Measurements from ENCODE around the gene GABBR2.

The GABBR2 gene

GRCh38 chr9:98345011-98345410 lies 363.7 kb downstream of the GABBR2 start:
- Histone ChIP-seq H3K4me3 (ENCODE audit: low read depth, low read length) (no peak overlapping the region), H3K4me1 (peaks cover 7% of the 10 kb centered on the region), H3K36me3 (ENCODE audit: control insufficient read depth, insufficient read depth, low read length) (no peaks in the 10 kb centered on the region), H3K79me2 (no peaks in the 10 kb centered on the region), H3K27me3 (ENCODE audit: control insufficient read depth, insufficient read depth, low read length) (no peaks in the 10 kb centered on the region), H2AFZ (no peak overlapping the region), H3K4me2 (ENCODE audit: low read length) (no peak overlapping the region), H3K9ac (no peak overlapping the region), H3K9me3 (ENCODE audit: control insufficient read depth, low read length) (no peaks in the 10 kb centered on the region), H3K27ac (no peak overlapping the region)
- no peak for TF ChIP-seq CTCF (IDR thresholded peaks at IDR 0.05)

- H3K4me3 ChIP-seq (ENCODE audit: low read depth, low read length), result no peak overlapping the region
- no peak for TF ChIP-seq CTCF (IDR thresholded peaks at IDR 0.05)
- no peak overlapping the region for H3K9ac ChIP-seq
- no peaks in the 10 kb centered on the region for H3K79me2 ChIP-seq
- no peaks in the 10 kb centered on the region for H3K36me3 ChIP-seq (ENCODE audit: control insufficient read depth, insufficient read depth, low read length)
- H3K4me2 ChIP-seq (ENCODE audit: low read length), result no peak overlapping the region
- H3K9me3 ChIP-seq (ENCODE audit: control insufficient read depth, low read length), result no peaks in the 10 kb centered on the region
- H3K4me1 ChIP-seq, result peaks cover 7% of the 10 kb centered on the region
- no peak overlapping the region for H2AFZ ChIP-seq
- no peak overlapping the region for H3K27ac ChIP-seq
- no peaks in the 10 kb centered on the region for H3K27me3 ChIP-seq (ENCODE audit: control insufficient read depth, insufficient read depth, low read length)
Measured at GRCh38 chr9:98344581-98344980, 364.2 kb downstream of the GABBR2 start.

- Histone ChIP-seq H3K36me3 (ENCODE audit: control insufficient read depth, insufficient read depth, low read length) (no peaks in the 10 kb centered on the region), H3K27me3 (ENCODE audit: control insufficient read depth, insufficient read depth, low read length) (no peaks in the 10 kb centered on the region), H3K4me3 (ENCODE audit: low read depth, low read length) (no peak overlapping the region), H3K9ac (no peak overlapping the region), H3K79me2 (no peaks in the 10 kb centered on the region), H3K27ac (no peak overlapping the region), H2AFZ (no peak overlapping the region), H3K9me3 (ENCODE audit: control insufficient read depth, low read length) (no peaks in the 10 kb centered on the region), H3K4me1 (peaks cover 7% of the 10 kb centered on the region), H3K4me2 (ENCODE audit: low read length) (no peak overlapping the region)
- no peak for TF ChIP-seq CTCF (IDR thresholded peaks at IDR 0.05)
Measured at GRCh38 chr9:98342820-98343210, 365.9 kb downstream of the GABBR2 start.

- TF ChIP-seq CTCF (IDR thresholded peaks at IDR 0.05), result no peak
Measured at GRCh38 chr9:98342098-98342819, 366.5 kb downstream of the GABBR2 start.

More at GRCh38 chr9:98342098-98342819, 366.5 kb downstream of the GABBR2 start:
- Histone ChIP-seq H3K27ac (no peak overlapping the region), H3K9me3 (ENCODE audit: control insufficient read depth, low read length) (no peaks in the 10 kb centered on the region), H3K36me3 (ENCODE audit: control insufficient read depth, insufficient read depth, low read length) (no peaks in the 10 kb centered on the region), H3K9ac (no peak overlapping the region), H3K27me3 (ENCODE audit: control insufficient read depth, insufficient read depth, low read length) (no peaks in the 10 kb centered on the region), H2AFZ (no peak overlapping the region), H3K4me3 (ENCODE audit: low read depth, low read length) (no peak overlapping the region), H3K79me2 (no peaks in the 10 kb centered on the region), H3K4me1 (peaks cover 7% of the 10 kb centered on the region), H3K4me2 (ENCODE audit: low read length) (no peak overlapping the region)
